LNCaP clone FGC (cell line): ENCODE measurements around the gene CNFN.

ENCODE experiments used
- DNase-seq: peaks from one replicate; pipeline ENCODE4 v3.0.0-alpha.2; 2011; ENCODE audit warnings: low read depth
- H3K4me3 ChIP-seq: 2 replicates; pipeline ENCODE4 v1.5.1; 2011; ENCODE audit warnings: mild to moderate bottlenecking, low read depth, low read length, control low read depth
- TF ChIP-seq, protein P1 (sequence below): IDR thresholded peaks from 2 replicates; pipeline ENCODE4 v1.5.1; 2012; ENCODE audit warnings: mild to moderate bottlenecking; ENCODE audit not compliant: control insufficient read depth, insufficient read depth; ENCODE audit errors: extremely low read depth

Gene CNFN

DNA sequence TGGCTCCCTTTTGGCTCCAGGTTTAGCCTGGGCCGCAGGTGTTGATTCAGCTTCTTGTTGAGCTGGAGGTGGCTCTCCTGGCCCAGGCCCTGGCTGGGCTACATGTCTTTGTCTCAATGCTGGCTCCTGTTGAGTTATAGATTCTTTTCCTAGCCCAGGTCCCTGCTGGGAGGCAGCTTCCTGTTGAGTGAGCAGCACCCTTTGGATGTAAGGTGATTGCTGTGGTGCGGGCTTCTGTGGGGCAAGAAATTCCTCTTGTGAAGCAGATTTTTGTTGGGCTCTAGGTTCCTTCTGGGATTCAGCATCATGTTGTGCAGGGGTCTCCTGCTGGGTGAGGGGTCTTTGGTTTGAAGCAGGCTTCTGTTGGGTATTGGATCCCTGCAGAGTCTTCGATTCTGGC is 36.5 kb upstream of the CNFN start:
- TF ChIP-seq, protein P1, sequence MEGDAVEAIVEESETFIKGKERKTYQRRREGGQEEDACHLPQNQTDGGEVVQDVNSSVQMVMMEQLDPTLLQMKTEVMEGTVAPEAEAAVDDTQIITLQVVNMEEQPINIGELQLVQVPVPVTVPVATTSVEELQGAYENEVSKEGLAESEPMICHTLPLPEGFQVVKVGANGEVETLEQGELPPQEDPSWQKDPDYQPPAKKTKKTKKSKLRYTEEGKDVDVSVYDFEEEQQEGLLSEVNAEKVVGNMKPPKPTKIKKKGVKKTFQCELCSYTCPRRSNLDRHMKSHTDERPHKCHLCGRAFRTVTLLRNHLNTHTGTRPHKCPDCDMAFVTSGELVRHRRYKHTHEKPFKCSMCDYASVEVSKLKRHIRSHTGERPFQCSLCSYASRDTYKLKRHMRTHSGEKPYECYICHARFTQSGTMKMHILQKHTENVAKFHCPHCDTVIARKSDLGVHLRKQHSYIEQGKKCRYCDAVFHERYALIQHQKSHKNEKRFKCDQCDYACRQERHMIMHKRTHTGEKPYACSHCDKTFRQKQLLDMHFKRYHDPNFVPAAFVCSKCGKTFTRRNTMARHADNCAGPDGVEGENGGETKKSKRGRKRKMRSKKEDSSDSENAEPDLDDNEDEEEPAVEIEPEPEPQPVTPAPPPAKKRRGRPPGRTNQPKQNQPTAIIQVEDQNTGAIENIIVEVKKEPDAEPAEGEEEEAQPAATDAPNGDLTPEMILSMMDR = no peak
- no peak overlapping the region for H3K4me3 ChIP-seq
- no peak for DNase-seq

DNA sequence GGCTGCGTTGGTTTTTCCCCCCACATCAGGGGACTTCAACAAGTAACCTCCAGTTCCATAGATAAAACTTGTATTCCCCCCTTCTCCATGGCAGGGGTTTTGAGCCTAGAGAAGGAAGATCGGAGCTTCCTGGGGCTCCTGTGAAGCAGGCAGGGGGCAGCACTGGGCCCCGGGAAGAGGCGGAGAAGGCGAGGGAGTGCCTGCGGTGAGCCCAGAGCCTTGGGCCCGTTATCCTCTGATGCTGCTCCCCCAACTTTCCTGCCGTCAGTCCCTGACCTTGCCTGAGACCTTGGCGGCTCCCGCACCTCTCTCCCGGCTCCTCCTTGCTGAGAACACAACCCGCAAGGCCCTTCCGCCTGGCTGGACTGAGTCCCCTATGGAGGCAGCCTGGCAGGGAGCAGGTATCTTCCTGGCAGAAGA is 34.6 kb upstream of the CNFN start:
- H3K4me3 ChIP-seq = no peak overlapping the region
- TF ChIP-seq, protein P1 = no peak
- no peak for DNase-seq

- TF ChIP-seq, protein P1 = no peak
- no peak for DNase-seq
- H3K4me3 ChIP-seq = no peak overlapping the region
Observed at GRCh38 chr19:42424345-42424707, 34.2 kb upstream of the CNFN start.

DNA sequence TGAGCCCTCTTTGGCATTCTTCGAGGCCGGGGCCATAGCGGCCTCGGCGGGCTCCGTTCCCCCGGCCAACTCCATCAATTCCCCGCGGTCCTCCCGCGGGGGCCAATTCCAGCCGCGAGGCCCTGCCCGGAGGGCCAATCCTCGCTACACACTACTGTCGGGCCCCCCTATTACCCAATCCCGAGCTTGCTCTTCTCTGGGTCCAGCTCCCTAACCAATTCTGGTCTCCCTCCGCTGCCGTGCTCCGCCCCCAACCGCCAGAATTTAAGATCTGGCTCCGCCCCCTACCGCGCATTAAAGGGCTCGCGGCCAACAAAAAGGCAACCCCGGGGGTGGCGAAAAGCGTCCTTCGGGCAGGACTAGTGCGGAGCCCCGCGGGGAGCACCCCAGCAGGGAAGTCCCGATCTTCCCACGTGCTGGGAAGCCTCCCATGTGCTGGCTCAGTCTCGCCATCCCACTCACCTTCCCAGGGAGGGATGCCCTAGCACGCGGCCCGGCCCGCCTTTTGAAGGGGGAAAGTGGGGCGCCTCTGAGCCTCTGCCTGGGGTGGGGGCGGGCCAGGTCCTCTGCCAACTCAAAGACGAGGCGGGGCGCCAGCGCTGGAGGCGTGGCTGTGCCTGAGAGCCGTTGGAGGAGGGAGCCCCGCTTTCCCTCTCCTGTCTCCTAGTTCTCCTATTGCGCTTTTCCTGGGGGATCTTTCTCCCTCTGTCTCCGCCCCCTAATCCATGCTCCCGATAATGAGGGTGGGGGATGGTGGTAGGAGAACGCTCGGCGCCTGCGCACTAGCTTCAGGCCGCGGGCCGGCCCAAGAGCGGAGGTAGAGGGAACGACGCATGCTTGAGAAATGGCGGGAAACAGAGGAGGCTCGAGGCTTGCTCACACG is 33.6 kb upstream of the CNFN start:
- DNase-seq = no peak
- no peak overlapping the region for H3K4me3 ChIP-seq
- TF ChIP-seq, protein P1 = no peak

- H3K4me3 ChIP-seq = no peak overlapping the region
- TF ChIP-seq, protein P1 = no peak
- no peak for DNase-seq
Observed at GRCh38 chr19:42422901-42423461, 32.9 kb upstream of the CNFN start.

DNA sequence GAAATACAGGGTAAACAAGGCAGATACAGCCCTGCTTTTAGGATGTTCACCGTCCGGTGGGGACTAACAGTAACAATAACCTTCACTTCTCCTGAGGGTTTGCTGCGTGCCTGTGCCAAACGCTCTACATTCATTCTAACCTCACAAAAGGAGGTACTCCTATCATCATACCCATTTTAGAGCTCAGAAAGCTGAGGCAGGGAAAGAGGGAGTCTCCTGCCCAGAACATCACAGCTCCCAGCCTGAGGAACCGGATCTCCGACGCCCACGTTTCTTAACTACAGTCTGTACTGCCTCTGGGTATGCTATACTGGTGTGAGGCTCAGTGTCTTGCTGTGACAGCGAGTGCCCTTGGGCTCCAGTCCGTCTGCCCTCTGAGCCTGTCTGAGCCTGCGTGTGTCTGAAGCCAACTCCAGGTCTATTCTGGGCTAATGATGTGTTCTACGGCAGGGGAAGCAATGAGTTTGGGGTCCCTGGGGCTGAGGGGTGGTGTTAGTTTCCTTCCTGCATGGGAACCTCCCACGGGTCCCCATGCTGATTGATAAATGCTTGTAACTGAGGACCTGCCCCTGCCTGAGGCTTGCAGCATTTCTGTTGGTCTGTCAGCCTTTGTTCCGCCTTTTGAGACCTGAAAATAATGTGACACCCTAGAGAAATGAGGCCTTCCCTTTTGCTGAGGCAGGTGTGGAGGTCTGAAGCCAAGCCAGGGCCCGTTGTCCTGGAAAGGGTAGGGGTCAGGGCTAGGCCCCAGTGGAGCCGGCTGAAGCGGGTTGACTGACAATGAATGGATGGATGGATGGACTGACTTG is 32.2 kb upstream of the CNFN start:
- DNase-seq = no peak
- TF ChIP-seq, protein P1 = no peak
- no peak overlapping the region for H3K4me3 ChIP-seq
